Hepatocyte (in vitro differentiated cells): Measurements from ENCODE around the gene USP33.

ENCODE experiments used
- CTCF ChIP-seq: fragments of 200-600 bp; sonication (generic); IDR thresholded peaks from 2 replicates; pipeline ENCODE4 v1.5.1; 2016; ENCODE audit warnings: antibody characterized with exemption, mild to moderate bottlenecking; ENCODE audit not compliant: poor library complexity
- EZH2phosphoT487 ChIP-seq: fragments of 200-600 bp; sonication (generic); IDR thresholded peaks from one replicate; pipeline ENCODE4 v1.6.1; 2018; ENCODE audit warnings: antibody characterized with exemption, mild to moderate bottlenecking, low read depth, moderate library complexity; ENCODE audit not compliant: unreplicated experiment, severe bottlenecking

GRCh38 chr1:77678660-77679610 lies 80.7 kb downstream of the USP33 start:
- no peak for TF ChIP-seq CTCF
- no peak for TF ChIP-seq EZH2phosphoT487
